Calu3 (cell line): ENCODE data around the gene GANC. TPM values are rescaled to one million over a fixed set of nuclear protein-coding genes. Genes with fewer than 3 reads are reported as not detected.

ENCODE experiments used
- BruUV-seq: library from RNA; stranded (reverse); fragments of 400-500 nt; replicated peaks from 2 replicates; lab custom pipeline; 2021; lab: Mats Ljungman, UMichigan
- CTCF ChIA-PET: fragments of 300-600 bp; sonication (Branson Sonifier 250); formaldehyde crosslinking; loops from one replicate; lab custom pipeline; 2022; ENCODE audit warnings: antibody characterized with exemption; lab: Charles Lee
- DNase-seq: peaks from one replicate; pipeline ENCODE4 v3.0.0; 2022
- H3K27ac Mint-ChIP-seq: one replicate; pipeline ENCODE4 v1.8.0; 2022; ENCODE audit warnings: mixed read lengths; ENCODE audit not compliant: unreplicated experiment
- H3K27me3 Mint-ChIP-seq: one replicate; pipeline ENCODE4 v1.8.0; 2022; ENCODE audit warnings: mixed read lengths; ENCODE audit not compliant: unreplicated experiment
- H3K36me3 Mint-ChIP-seq: one replicate; pipeline ENCODE4 v1.8.0; 2022; ENCODE audit warnings: mild to moderate bottlenecking, moderate library complexity, mixed read lengths; ENCODE audit not compliant: insufficient read depth, unreplicated experiment
- H3K4me1 Mint-ChIP-seq: one replicate; pipeline ENCODE4 v1.8.0; 2022; ENCODE audit warnings: mild to moderate bottlenecking, low read depth, mixed read lengths; ENCODE audit not compliant: unreplicated experiment
- H3K4me3 Mint-ChIP-seq: one replicate; pipeline ENCODE4 v1.8.0; 2022; ENCODE audit warnings: mild to moderate bottlenecking, low read depth, moderate library complexity, mixed read lengths; ENCODE audit not compliant: unreplicated experiment
- H3K9me3 Mint-ChIP-seq: one replicate; pipeline ENCODE4 v1.8.0; 2022; ENCODE audit warnings: low read depth, mixed read lengths; ENCODE audit not compliant: unreplicated experiment
- intact Hi-C: fragments of 100-400 bp; cut with micrococcal nuclease; formaldehyde crosslinking; loops from one replicate; pipeline ENCODE4 v1.10.0; 2022; ENCODE audit not compliant: unreplicated experiment
- total RNA-seq: library from RNA; stranded (reverse); gene quantifications from 2 replicates; pipeline ENCODE4 v1.2.3, GENCODE V29; 2022
- TF ChIP-seq, protein P1 (sequence below): fragments of 200-600 bp; IDR thresholded peaks from one replicate; pipeline ENCODE4 v1.8.0; 2022; ENCODE audit warnings: antibody characterized with exemption; ENCODE audit not compliant: unreplicated experiment

The GANC gene
- total RNA-seq, 1 experiment from 2014 or later: 10.8 TPM

DNA sequence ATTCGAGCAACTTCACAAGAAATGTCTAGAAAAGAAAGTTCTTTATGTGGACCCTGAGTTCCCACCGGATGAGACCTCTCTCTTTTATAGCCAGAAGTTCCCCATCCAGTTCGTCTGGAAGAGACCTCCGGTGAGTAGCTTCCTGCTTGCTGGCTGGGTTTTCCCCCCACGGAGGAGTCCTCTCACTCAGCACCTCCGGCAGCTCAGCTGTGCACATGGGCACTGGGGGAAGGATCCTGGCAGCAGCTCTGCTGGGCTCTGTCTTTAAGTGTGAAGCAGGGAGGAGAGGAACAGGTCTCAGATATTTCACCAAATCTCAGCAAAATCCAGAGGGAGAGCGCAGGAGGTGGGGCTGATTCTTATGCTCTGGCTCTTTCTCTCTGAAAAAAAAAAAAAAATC lies 87.0 kb downstream of the GANC start:
- DNase-seq: no peak
- Mint-ChIP-seq H3K27ac (no peak overlapping the region), H3K27me3 (no peaks in the 10 kb centered on the region), H3K4me3 (no peak overlapping the region), H3K9me3 (no peaks in the 10 kb centered on the region), H3K4me1 (no peaks in the 10 kb centered on the region), H3K36me3 (no peaks in the 10 kb centered on the region)
- intact Hi-C loops: no loop called here
- no TSS peak for BruUV-seq
- TF ChIP-seq, protein P1, sequence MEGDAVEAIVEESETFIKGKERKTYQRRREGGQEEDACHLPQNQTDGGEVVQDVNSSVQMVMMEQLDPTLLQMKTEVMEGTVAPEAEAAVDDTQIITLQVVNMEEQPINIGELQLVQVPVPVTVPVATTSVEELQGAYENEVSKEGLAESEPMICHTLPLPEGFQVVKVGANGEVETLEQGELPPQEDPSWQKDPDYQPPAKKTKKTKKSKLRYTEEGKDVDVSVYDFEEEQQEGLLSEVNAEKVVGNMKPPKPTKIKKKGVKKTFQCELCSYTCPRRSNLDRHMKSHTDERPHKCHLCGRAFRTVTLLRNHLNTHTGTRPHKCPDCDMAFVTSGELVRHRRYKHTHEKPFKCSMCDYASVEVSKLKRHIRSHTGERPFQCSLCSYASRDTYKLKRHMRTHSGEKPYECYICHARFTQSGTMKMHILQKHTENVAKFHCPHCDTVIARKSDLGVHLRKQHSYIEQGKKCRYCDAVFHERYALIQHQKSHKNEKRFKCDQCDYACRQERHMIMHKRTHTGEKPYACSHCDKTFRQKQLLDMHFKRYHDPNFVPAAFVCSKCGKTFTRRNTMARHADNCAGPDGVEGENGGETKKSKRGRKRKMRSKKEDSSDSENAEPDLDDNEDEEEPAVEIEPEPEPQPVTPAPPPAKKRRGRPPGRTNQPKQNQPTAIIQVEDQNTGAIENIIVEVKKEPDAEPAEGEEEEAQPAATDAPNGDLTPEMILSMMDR: no peak
- CTCF ChIA-PET: no interaction called here

DNA sequence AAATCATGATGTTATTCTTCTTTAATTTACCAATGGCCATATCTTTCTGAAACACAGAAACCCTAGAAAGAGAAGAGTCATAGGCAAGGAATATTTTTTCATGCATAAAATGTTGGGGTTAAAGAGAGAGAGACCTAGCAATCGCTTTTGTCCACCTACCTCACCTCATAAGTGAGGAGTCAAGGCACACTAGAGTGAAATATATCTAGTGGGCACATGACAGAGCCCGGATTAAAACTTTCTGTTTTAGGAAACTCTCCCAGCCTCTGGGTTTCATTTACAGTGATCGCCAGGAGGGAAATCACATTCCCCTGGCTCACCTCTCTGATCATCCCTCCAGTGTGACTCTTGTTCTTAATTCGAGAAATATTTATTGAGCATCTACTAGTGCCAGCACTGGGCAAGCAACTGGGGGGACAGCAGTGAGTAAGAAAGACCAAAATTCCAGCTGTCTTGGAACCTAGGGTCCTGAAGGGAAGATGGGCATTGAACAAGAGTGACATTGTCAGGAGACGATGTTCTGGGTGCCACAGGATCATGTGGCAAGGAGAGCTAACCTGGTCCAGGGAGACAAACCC lies 87.6 kb downstream of the GANC start:
- Mint-ChIP-seq H3K9me3 (no peaks in the 10 kb centered on the region), H3K4me3 (no peak overlapping the region), H3K27ac (no peak overlapping the region), H3K36me3 (no peaks in the 10 kb centered on the region), H3K4me1 (no peaks in the 10 kb centered on the region), H3K27me3 (peaks cover 6% of the 10 kb centered on the region)
- CTCF ChIA-PET: no interaction called here
- no TSS peak for BruUV-seq
- intact Hi-C loops: no loop called here
- DNase-seq: no peak
- TF ChIP-seq, protein P1: no peak

DNA sequence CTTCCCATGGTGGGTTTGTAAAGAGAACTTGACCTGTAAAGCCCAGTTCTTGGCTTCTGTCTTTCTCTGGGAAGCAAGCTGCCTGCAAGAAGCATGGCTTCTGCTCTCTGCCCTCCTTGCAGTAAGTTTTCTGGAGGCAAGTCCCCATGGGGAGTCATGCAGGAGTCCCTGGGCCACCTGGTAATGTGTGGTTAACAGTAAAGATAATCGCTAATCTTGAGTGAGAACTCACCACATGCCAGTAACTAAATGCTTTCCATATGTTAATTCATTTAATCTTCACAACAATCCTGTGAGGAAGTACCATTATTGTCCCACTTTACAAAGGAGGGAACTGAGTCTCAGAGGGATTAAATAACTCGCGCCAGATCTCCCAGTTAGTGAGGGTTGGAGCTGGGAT lies 90.5 kb downstream of the GANC start:
- BruUV-seq: no TSS peak
- TF ChIP-seq, protein P1: no peak
- H3K27me3 Mint-ChIP-seq: peaks cover 13% of the 10 kb centered on the region
- no peaks in the 10 kb centered on the region for H3K36me3 Mint-ChIP-seq
- intact Hi-C loops: no loop called here
- no peak for DNase-seq
- H3K9me3 Mint-ChIP-seq: no peaks in the 10 kb centered on the region
- H3K4me1 Mint-ChIP-seq: no peaks in the 10 kb centered on the region
- H3K27ac Mint-ChIP-seq: no peak overlapping the region
- H3K4me3 Mint-ChIP-seq: no peak overlapping the region
- CTCF ChIA-PET: no interaction called here

DNA sequence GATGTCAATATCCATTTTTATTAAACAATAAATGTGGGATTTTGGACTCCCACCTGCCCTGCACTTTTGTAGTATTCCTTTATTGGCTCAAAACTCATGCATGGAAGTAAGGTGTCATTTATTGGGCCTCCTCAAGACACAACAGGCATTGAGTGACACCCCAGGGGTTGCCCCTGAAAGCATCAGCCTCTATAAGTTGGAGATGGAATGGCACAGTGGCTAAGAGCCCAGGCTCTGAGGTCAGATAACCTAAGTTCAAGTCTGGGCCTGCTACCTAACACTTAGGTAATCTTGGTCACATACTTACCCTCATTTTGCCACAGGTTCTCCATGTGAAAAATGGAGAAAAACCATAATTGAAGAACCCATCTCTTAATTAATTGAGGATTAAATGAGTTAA lies 90.9 kb downstream of the GANC start:
- TF ChIP-seq, protein P1: no peak
- H3K36me3 Mint-ChIP-seq: no peaks in the 10 kb centered on the region
- peaks cover 13% of the 10 kb centered on the region for H3K27me3 Mint-ChIP-seq

More for the DNA sequence above, 90.9 kb downstream of the GANC start:
- Mint-ChIP-seq H3K4me3 (no peak overlapping the region), H3K4me1 (no peaks in the 10 kb centered on the region), H3K9me3 (no peaks in the 10 kb centered on the region), H3K27ac (no peak overlapping the region)
- CTCF ChIA-PET: no interaction called here
- DNase-seq: no peak
- no TSS peak for BruUV-seq
- intact Hi-C loops: no loop called here
